Measurements from ENCODE around the gene TMSB4X.
"Not testable (repeated sequence)": the region's sequence is repeated elsewhere in the genome, so short reads cannot be mapped to it uniquely, and the experiment has no call there.

TMSB4X gene

GRCh38 chrX:12997906-12998687 lies 23.2 kb downstream of the TMSB4X start:
- no peak for DNase-seq (ENCODE audit: low read depth in 2 of 2)

GRCh38 chrX:12999422-12999821 lies 24.5 kb downstream of the TMSB4X start:
- DNase-seq (ENCODE audit: low read depth in 2 of 2): no peak

DNA sequence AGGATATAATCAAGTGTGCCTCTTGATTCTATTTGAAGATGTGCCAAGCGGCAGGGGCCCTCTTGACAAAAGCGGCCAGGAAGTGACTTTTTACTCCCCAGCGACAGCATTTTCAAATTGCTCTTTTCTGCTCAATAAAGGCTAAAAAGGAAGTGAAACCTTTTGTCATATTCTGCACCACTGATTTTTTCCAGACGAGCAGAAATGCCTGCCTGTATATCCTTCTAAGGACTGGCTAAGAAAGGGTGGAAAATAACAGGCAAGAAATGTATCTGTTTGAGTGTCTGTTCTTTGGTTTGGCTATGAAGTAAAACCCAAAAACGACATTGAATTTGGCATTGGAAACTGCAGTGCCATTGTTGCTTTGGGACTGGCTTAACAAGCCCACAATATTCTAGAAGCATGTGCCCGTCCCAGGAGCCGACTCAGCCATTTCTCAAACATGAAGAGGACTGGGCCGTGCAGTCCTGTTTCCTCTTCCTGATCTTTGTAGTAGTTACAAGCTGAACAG lies 25.4 kb downstream of the TMSB4X start:
- no peak for DNase-seq (ENCODE audit: low read depth in 2 of 2)

GRCh38 chrX:13001097-13001496 lies 26.2 kb downstream of the TMSB4X start:
- DNase-seq (ENCODE audit: low read depth in 2 of 2): no peak

DNA sequence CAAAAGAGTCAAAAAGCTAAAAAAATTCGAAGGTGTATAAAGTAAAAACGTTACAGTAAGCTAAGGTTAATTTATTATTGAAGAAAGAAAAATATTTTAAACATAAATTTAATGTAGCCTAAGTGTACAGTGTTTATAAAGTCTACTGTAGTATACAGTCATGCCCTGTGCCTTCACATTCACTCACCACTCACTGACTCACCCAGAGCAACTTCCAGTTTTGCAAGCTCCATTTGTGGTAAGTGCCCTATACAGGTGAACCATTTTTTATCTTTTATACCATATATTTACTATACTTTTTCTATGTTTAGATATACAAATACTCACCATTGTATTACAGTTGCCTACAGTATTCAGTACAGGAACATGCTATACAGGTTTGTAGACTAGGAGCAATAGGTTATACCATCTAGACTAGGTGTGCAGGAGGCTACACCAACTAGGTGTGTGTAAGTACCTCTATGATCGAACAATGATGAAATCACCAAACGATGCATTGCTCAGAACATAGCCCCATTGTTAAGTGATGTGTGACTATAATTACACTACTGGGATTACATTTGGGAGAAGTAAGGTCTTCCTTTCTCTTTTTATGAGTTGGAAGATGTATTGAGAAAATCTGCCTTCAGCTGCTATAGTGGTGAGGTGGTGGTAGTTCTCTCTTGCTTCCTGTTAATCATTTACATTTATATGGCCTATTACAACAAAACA lies 27.2 kb downstream of the TMSB4X start:
- DNase-seq (ENCODE audit: low read depth in 2 of 2): no peak

- DNase-seq (ENCODE audit: low read depth in 2 of 2): no peak
Measured at GRCh38 chrX:13005661-13006473, 31.0 kb downstream of the TMSB4X start.

DNA sequence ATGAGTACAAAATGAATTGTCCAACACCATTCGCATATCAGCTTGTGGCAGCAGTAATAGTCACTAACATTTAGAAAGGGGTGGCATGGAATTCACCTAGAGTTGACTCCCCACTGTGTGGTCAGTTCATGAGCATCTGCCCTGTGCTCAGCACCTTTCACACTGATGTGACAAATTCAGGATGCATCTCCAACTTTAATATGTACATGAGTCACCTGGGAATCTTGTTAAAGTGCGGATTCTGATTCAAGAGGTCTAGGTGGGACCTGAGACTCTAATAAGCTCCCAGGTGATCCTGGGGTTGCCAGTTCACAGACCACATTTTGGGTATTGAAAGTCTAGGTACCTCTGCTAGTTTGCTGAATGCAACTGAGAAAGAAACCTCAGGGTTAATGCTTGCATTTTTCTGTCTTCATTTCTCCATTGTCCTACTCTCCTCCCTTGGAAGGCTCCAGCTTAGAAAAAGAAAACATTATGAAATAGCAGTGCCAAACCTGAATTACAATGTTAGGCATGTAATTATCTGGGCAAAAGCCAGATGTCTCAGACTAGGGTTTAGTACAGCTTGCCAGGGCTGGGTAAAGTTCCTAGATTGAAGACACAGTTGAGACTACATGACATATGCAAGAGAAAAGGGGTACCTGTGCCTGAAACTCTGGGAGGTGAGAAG lies 32.7 kb downstream of the TMSB4X start:
- no peak for DNase-seq (ENCODE audit: low read depth in 2 of 2)

DNA sequence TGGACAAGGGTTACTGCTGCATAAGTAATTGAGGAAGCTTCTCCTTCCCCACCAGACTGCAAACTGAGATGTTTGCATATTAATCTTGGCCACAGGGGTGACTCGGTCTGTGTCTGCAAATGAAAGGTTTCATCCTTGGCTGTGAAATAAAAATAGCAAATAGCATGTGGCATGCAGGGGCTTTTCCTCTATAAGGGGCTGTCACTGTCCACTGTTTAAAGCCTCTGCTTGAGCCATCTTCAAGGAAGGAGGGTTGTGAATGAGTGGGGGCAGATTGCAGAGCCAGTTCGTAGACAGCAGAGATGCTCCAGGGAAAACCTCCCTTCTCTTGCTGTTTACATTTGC lies 33.3 kb downstream of the TMSB4X start:
- no peak for DNase-seq (ENCODE audit: low read depth in 2 of 2)

- no peak for DNase-seq (ENCODE audit: low read depth in 2 of 2)
Measured at GRCh38 chrX:13008851-13009250, 33.9 kb downstream of the TMSB4X start.

DNA sequence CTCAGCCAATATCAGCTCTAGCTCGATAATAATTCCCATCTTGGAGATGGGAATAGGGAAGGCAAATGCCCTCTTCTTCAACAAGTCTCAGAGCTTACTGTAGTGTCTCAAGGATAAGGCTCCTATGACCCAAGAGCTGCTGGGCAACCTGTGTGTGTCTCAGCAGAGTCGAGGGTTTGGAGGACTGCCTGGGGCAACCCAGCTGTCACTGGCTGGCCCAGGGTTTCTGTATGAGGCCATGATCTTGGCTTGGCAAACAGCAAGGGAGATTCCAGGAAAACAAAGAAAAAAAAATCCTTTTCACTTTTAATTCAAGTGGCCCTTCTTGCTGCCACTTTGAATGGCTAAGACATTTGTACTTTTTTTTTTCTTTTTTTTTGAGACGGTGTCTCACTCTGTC lies 34.4 kb downstream of the TMSB4X start:
- no peak for DNase-seq (ENCODE audit: low read depth in 2 of 2)

DNA sequence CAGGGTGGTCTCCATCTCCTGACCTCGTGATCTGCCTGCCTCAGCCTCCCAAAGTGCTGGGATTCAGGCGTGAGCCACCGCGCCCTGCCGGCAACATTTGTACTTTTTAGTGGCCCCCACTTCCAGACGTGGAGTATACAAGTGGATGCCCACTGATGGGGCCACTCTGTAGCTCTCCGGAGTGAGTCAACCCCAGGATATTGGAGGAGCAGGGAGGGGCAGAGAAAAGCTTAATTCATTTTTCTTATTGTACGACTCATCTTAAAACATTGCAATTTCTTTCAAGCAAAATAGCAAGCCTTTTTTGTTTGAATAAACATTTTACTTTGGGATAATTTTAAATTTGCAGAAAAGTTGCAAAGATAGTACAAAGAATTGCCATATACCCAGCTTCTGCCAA lies 34.9 kb downstream of the TMSB4X start:
- no peak for DNase-seq (ENCODE audit: low read depth in 2 of 2)

- DNase-seq (ENCODE audit: low read depth in 2 of 2): no peak
Measured at GRCh38 chrX:13010546-13010945, 35.6 kb downstream of the TMSB4X start.

GRCh38 chrX:13013363-13014110 lies 38.6 kb downstream of the TMSB4X start:
- DNase-seq (ENCODE audit: low read depth in 2 of 2): no peak

DNA sequence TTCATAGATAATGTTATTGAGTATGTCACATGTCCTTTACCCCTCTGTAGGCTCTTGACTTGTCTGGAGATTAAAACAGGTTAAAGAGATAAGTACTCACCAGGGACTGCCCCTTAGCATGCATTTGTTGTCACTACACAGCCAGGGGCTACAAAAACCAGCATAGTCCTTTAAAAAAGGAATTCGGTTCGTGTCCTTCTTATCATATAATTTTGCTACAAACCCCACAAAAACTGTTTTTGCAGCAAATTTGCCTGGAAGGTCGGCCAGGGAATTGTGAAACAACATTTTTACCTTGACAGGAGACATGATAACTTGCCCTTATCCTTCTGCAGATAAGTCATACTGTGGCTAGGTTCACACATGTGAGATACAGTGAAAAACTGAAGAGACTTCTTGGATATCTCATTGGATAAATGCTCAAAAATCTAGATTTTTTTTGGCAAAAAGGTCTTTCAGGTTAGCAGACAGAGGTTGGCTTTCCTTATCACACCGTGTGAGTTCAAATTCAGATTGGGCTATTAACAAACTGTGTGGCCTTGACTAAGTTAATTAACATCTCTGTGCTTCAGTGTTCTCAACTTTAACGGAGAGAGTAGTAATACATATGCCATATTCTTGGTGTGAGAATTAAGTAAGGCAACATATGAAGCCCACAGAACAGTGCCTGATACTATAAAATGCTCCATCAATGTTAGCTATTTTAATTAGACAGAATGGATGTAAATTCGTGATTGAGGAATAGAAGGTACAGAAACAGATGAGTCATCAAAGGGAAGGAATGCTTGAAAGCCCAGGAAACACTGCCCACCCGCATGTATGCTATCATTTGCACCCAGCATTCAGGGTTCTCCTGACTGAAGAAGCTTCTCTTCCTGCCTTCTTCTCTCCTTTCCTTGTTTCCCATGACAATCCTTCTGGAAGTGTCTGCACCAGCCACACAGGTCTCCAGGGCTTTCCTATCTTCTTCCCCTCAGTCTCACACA lies 39.5 kb downstream of the TMSB4X start:
- no peak for DNase-seq (ENCODE audit: low read depth in 2 of 2)

- no peak for DNase-seq (ENCODE audit: low read depth in 2 of 2)
Measured at GRCh38 chrX:13015536-13016236, 40.8 kb downstream of the TMSB4X start.

DNA sequence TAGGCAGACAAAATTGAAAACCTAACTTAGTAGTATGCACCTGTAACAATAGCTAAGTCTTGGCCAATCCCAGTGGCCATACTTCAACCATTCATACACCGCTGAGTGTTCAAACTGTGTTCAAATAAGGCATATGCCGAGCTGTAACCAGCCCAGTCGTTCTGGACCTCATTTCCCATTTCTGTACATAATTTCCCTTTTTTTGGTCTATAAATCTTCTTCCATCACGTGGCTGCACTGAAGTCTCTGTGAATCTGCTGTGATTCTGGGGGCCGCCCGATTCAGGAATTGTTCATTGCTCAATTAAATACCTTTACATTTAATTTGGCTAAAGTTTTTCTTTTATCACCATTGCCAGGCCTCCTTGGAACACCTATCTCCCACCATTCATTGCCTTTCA lies 41.8 kb downstream of the TMSB4X start:
- DNase-seq (ENCODE audit: low read depth in 2 of 2): not testable (repeated sequence)

DNA sequence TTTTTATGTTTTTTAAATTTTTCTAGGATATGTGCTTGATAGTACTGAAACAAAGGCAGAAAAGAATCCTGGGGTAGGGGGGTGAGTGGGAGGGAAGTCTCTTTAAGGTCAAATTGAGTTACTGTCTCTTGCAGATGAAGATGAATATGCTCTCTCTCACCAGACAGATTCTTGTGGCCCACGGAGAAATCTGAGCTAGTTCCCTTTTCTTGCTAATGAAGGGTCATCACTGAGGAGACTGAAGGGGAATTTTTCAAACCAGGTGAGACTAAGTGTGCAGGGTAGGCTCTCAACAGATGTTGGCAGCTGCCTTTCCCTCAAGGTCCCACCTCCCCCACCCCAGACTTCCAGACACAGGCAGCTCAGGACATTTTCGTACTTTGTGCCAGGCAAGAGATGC lies 48.0 kb downstream of the TMSB4X start:
- no peak for DNase-seq (ENCODE audit: low read depth in 2 of 2)

DNA sequence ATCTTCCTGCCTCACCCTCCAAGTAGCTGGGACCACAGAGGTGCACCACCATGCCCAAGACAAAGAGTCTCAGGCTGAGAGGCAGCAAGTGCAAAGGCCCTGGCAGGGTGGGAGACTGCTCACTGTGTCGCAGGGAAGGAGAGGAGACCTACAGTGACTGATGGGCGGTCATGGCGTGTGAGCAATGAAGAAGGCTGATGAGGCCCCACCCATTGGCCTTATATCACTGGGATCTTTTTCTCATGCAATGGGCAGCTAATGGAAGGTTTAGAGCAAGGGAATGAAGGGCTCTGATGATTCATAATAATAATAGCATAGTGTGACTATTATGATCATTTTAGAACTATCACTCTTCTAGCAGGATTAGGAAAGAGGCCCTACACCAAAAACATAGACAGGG lies 48.7 kb downstream of the TMSB4X start:
- no peak for DNase-seq (ENCODE audit: low read depth in 2 of 2)

GRCh38 chrX:13023979-13024378 lies 49.1 kb downstream of the TMSB4X start:
- DNase-seq (ENCODE audit: low read depth in 2 of 2): no peak
